Right renal cortex interstitium (tissue), 3 donors: ENCODE data around the gene PRSS21. TPM values are rescaled to one million over a fixed set of nuclear protein-coding genes. Genes with fewer than 3 reads are reported as not detected.

ENCODE experiments used
- DNase-seq, 3 donors: peaks; one replicate each; pipeline ENCODE4 v3.0.0-alpha.2; 2013; ENCODE audit warnings: low read depth in 3 of 3, low spot score in 2 of 3
- polyA plus RNA-seq, 3 donors: library from polyadenylated mRNA; unstranded; fragments of 120-200 nt; gene quantifications; one replicate each; pipeline ENCODE4 v1.2.1, GENCODE V29; 2013; ENCODE audit not compliant: insufficient read length in 3 of 3

Gene PRSS21
- polyA plus RNA-seq, 3 donors = 0.19 to 0.43 TPM; not detected in 1

GRCh38 chr16:2858245-2859025, 41.4 kb downstream of the PRSS21 start:
- peak in 1 of 3 donors; percentile 21 for DNase-seq

- DNase-seq = no peak
Measured at GRCh38 chr16:2859686-2860265, 42.7 kb downstream of the PRSS21 start.

- no peak for DNase-seq
Measured at GRCh38 chr16:2860826-2861567, 44.0 kb downstream of the PRSS21 start.

GRCh38 chr16:2865651-2866050, 48.6 kb downstream of the PRSS21 start:
- DNase-seq = no peak

GRCh38 chr16:2866431-2866830, 49.4 kb downstream of the PRSS21 start:
- DNase-seq = no peak

GRCh38 chr16:2867661-2867986, 50.6 kb downstream of the PRSS21 start:
- no peak for DNase-seq

GRCh38 chr16:2867987-2868789, 51.2 kb downstream of the PRSS21 start:
- peak; percentile 82 to 88 (median 87) for DNase-seq

Other genes with a start within 250 kb of the PRSS21 start
- gene KCTD5, start 134.7 kb upstream of the PRSS21 start, polyA plus RNA-seq = 10 to 100 TPM; 23.7 to 25.6 (median 24.2) TPM
- gene PRSS27, start 97.0 kb upstream of the PRSS21 start, polyA plus RNA-seq = 1 to 10 TPM; 1.2 to 1.7 (median 1.2) TPM
- gene SRRM2, start 64.6 kb upstream of the PRSS21 start, polyA plus RNA-seq = 100 to 1,000 TPM; 383 to 548 (median 392) TPM
- 100 to 1,000 TPM; 199 to 241 (median 210) TPM for gene ELOB, start 40.0 kb upstream of the PRSS21 start, polyA plus RNA-seq
- gene PRSS33, start 29.7 kb upstream of the PRSS21 start, polyA plus RNA-seq = under 1 TPM in 2 of 3 donors, not detected in 1; 0.33 to 0.61 TPM
- gene PRSS41, start 18.8 kb upstream of the PRSS21 start, polyA plus RNA-seq = not detected
- gene ZG16B, start 13.1 kb downstream of the PRSS21 start, polyA plus RNA-seq = under 1 TPM; 0.31 to 0.60 (median 0.32) TPM
- 1 to 10 TPM; 6.8 to 7.4 (median 7.0) TPM for gene PRSS22, start 40.9 kb downstream of the PRSS21 start, polyA plus RNA-seq
- gene FLYWCH2, start 66.0 kb downstream of the PRSS21 start, polyA plus RNA-seq = 10 to 100 TPM; 18.8 to 20.7 (median 19.4) TPM
- gene FLYWCH1, start 94.7 kb downstream of the PRSS21 start, polyA plus RNA-seq = 10 to 100 TPM; 13.1 to 16.3 (median 14.6) TPM
- 1 to 10 TPM in 2 of 3 donors, under 1 TPM in 1; 1.00 to 1.4 (median 1.1) TPM for gene KREMEN2, start 147.0 kb downstream of the PRSS21 start, polyA plus RNA-seq
- gene PAQR4, start 152.1 kb downstream of the PRSS21 start, polyA plus RNA-seq = 1 to 10 TPM; 7.5 to 8.5 (median 8.1) TPM
- 10 to 100 TPM; 11.3 to 12.5 (median 11.4) TPM for gene PKMYT1, start 163.2 kb downstream of the PRSS21 start, polyA plus RNA-seq
- gene CLDN9, start 195.7 kb downstream of the PRSS21 start, polyA plus RNA-seq = 1 to 10 TPM; 2.0 to 2.8 (median 2.5) TPM
- 10 to 100 TPM; 25.8 to 38.1 (median 31.0) TPM for gene CLDN6, start 200.9 kb downstream of the PRSS21 start, polyA plus RNA-seq
- gene TNFRSF12A, start 203.1 kb downstream of the PRSS21 start, polyA plus RNA-seq = 10 to 100 TPM in 2 of 3 donors, 1 to 10 TPM in 1; 8.9 to 12.9 (median 11.9) TPM
- gene HCFC1R1, start 206.7 kb downstream of the PRSS21 start, polyA plus RNA-seq = 10 to 100 TPM; 50.7 to 66.1 (median 57.1) TPM
- 10 to 100 TPM; 27.9 to 33.3 (median 29.9) TPM for gene THOC6, start 206.8 kb downstream of the PRSS21 start, polyA plus RNA-seq
- 1 to 10 TPM; 1.1 to 2.2 (median 1.5) TPM for gene BICDL2, start 219.7 kb downstream of the PRSS21 start, polyA plus RNA-seq
- under 1 TPM; 0.35 to 0.82 (median 0.79) TPM for gene MMP25, start 229.3 kb downstream of the PRSS21 start, polyA plus RNA-seq
- gene IL32, start 248.4 kb downstream of the PRSS21 start, polyA plus RNA-seq = 10 to 100 TPM; 28.0 to 36.8 (median 29.4) TPM